ENCODE results near the gene C16orf46. TPM values are rescaled to one million over a fixed set of nuclear protein-coding genes. Genes with fewer than 3 reads are reported as not detected.

The C16orf46 gene
- total RNA-seq, 1 donor from 2014 or later: 1.5 TPM

- no peak for DNase-seq (ENCODE audit: low spot score)
- intact Hi-C loops (cut with DNase I): no loop called here
These were observed 11.8 kb upstream of the C16orf46 start for GRCh38 chr16:81088836-81089235.

GRCh38 chr16:81081014-81081413, 4.0 kb upstream of the C16orf46 start:
- intact Hi-C loops (cut with DNase I): no loop called here
- no peak for DNase-seq (ENCODE audit: low spot score)

DNA sequence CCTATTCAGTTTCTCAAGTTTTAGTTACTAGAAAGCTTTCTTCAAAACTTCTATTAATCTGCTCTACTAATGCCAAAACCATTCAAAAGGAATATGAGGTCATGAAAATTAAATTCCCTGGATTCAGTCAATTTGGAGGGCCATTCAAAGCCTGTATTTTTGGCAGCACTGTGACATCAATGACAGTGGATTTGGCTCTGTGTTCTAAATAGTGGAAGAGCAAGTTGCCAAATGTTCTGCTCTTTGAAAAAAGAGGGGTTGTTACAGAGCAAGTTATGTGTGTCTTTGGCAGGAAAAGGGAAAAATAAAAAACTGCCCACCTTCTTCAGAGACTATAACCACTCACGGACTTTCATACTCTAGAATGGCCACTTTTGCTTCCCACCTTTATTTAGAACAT, 3.2 kb upstream of the C16orf46 start:
- intact Hi-C loops (cut with DNase I): no loop called here
- no peak for DNase-seq (ENCODE audit: low spot score)

DNA sequence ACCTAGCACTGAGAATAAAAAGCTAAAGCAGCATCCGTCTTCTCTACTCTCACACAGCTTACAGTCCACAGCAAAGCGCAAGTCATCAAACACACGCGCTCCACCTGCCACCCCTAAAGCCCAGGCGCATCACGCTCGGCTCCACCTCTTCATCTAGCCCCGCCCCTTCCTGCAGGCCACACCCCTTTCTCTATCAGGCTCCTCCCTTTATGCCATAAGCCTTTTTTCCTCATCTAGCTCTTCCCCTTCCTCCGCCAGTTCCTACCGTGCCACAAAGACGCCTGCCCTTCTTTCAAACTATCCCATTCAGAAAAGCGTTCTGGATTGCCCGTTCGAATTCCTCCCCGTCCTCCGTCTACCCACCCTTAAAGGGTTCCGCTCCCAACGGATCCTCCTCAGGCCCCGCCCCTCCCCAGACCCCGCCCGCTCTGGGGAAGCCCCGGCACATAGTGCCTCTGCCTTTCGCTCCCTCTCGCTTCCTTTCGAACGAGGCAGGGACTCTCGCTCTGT, 417 bp downstream of the C16orf46 start:
- intact Hi-C loops (cut with DNase I): loop anchor here (2.0 kb wide), 1 partner anchor 42 kb away; the partner anchor contains the start of gene ATMIN

DNA sequence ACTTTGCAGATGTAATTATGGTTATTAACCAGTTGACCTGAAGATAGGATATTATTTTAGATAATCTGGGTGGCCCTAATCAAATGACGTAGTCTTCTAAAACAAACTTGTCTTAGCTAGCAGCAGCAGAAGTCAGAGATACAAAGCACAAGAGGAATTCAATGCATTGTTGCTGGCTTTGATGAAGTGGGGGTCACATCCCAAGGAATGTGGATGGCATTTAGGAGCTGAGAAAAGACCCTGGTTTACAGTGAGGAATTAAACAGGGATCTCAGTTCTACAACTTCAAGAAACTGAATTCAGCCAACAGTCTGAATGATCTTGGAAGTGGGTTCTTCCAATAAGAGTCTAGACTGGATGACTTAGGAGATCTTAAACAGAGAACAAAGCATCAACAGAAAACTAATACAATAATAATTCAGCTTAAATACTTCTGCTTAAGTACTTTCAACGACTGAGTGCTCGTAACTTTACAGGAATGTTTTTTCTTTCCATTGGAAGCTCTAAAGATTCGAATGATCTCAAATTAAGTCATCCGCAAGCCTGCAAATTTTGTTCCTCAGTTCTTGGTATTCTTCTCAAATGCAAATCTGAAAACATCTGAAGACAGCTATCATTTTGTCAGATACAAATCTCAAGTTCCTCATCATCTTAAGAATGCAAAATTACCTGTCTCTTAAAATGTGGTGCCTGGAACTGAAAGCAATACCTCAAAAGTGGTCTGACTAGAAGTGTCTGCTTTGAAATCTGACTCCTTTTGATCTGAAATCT, 3.3 kb downstream of the C16orf46 start:
- intact Hi-C loops (cut with DNase I): no loop called here
- no peak for DNase-seq (ENCODE audit: low spot score)

More for the DNA sequence above, 417 bp downstream of the C16orf46 start:
- peak; percentile 95 for DNase-seq (ENCODE audit: low spot score)

- no peak for DNase-seq (ENCODE audit: low spot score)
- intact Hi-C loops (cut with DNase I): no loop called here
These were observed 5.2 kb downstream of the C16orf46 start for GRCh38 chr16:81071805-81072204.

GRCh38 chr16:81070979-81071378, 6.1 kb downstream of the C16orf46 start:
- intact Hi-C loops (cut with DNase I): no loop called here
- no peak for DNase-seq (ENCODE audit: low spot score)

- no peak for DNase-seq (ENCODE audit: low spot score)
- intact Hi-C loops (cut with DNase I): no loop called here
These were observed 8.0 kb downstream of the C16orf46 start for GRCh38 chr16:81069063-81069462.

DNA sequence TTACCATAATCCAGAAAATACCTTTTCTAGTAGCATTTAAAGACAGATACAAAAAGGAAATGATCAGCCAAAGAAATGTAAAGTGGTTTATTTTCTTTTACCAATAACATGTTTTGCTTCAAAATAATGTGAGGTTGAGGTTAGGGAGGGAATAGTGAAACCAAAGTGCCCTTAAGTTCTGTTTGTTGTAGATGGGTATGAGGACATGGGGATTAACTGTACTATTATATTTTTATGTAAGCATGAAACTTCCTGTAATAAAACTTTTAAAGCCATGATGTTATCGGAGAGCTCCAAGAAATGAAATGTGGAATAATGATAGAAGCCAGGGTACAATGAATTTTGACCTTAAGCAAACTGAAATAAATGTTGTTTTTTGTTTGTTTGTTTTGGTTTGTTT, 9.9 kb downstream of the C16orf46 start:
- no peak for DNase-seq (ENCODE audit: low spot score)
- intact Hi-C loops (cut with DNase I): no loop called here

- no peak for DNase-seq (ENCODE audit: low spot score)
- intact Hi-C loops (cut with DNase I): no loop called here
These were observed 10.4 kb downstream of the C16orf46 start for GRCh38 chr16:81066681-81067080.

GRCh38 chr16:81061871-81062608, 15.0 kb downstream of the C16orf46 start:
- no peak for DNase-seq (ENCODE audit: low spot score)

GRCh38 chr16:81061307-81061640, 15.8 kb downstream of the C16orf46 start:
- intact Hi-C loops (cut with DNase I): no loop called here
- DNase-seq (ENCODE audit: low spot score): no peak

More at GRCh38 chr16:81061871-81062608, 15.0 kb downstream of the C16orf46 start:
- intact Hi-C loops (cut with DNase I): no loop called here

DNA sequence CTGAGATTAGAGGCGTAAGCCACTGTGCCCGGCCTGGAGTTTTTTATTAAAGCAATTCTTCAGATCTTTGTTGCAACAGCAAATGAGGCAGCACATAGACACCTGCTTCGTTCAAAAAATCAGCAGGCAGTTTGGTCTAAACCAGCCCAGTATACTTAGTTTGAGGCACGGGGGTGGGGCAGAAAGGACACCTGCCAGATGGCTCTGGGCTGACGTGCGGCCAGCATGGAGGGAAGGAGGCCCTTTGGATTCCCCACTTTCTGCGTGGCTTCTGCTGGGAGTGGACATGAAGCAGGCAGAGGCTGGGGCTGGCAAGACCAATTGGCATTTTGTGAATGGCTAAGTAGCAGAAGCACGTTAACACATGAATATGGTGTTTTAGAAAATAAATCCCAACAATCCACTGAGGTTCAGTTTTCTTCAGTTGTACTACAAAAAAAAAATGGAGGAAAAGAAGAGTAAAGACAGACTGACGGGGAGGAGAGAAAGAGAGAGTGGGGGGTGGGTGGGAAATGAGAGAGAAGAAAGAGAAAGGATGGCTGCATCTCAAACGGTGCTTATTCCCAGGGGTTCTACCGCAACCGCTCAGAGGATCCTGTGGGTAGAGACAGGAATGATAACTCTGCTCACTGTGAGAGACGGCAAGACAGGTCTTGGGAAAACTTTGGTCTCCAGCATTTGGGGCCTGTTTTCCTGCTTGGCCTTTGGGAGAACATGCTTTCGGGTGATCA, 16.3 kb downstream of the C16orf46 start:
- no peak for DNase-seq (ENCODE audit: low spot score)
- intact Hi-C loops (cut with DNase I): no loop called here

GRCh38 chr16:81053761-81054160, 23.3 kb downstream of the C16orf46 start:
- no peak for DNase-seq (ENCODE audit: low spot score)
- intact Hi-C loops (cut with DNase I): no loop called here

GRCh38 chr16:81042821-81043220, 34.2 kb downstream of the C16orf46 start:
- intact Hi-C loops (cut with DNase I): no loop called here
- DNase-seq (ENCODE audit: low spot score): no peak

DNA sequence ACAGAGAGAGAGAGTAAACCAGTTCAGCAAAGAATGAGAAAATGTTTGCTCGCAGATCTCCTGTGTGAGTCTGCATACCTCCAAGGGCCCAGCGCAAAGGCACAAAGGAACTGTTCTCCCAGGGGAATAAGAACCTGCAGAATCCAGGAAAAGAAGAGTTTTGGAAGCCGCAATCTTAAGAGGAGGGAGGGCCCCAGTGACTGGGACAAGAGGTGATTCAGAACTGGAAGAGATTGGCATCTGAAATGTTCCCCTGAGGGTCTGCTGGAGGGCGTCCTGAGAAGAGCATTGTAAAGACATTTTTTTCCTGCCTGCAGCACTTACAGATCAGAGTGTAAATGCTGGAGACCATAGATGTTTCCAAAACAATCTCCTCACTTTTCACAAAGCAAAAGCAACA, 35.3 kb downstream of the C16orf46 start:
- intact Hi-C loops (cut with DNase I): no loop called here
- DNase-seq (ENCODE audit: low spot score): no peak

DNA sequence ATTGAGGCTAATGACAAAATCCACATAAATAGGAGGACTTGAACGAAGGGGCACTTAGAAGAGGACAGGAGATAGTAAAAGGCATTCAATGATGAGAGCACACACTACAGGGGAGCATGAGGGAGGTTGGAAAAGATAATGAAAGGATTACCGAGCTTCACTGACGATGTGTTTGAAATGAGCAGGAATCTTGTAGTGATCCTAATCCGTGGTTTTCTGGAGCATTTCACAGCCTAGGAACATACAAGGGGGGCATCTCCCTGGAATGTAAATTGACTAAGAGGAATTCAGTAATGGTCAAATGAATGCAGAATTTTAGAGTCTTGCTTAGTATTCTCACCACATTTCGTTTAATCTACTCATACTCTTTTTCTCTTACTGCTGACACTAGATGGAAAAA, 36.2 kb downstream of the C16orf46 start:
- no peak for DNase-seq (ENCODE audit: low spot score)
- intact Hi-C loops (cut with DNase I): no loop called here

- intact Hi-C loops (cut with DNase I): no loop called here
These were observed 36.9 kb downstream of the C16orf46 start for GRCh38 chr16:81040131-81040530.

DNA sequence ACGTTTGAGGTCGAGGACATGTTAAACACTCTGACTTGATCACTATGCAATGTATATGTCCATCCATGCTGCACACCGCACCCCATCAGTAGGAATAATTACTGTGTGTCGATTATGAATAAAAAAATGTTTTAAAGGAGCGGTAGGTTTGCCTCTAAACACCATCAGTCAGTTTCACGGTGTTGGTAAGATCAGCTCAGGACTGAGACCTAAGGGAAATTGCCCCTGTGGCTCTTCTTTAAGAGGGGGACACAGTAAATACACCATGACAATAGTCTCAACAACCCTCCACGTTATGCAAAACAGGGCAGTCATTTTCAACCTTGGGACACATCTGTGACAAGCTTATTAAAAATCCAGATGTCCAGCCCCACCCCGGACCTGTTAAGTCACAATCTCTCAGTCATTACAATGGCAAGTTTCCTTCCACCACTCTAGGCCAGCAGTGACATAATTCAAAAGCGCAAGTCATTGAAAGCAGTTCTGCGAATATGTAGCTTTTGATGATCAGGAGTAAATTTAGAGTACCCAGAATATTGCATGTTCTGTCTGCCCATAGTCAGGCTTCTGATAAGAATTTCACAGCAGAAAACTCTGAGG, 40.2 kb downstream of the C16orf46 start:
- DNase-seq (ENCODE audit: low spot score): no peak
- intact Hi-C loops (cut with DNase I): loop anchor here (5.0 kb wide), 2 partner anchors 60 to 145 kb away; partner anchors contain the start of gene GCSH

More at GRCh38 chr16:81040131-81040530, 36.9 kb downstream of the C16orf46 start:
- no peak for DNase-seq (ENCODE audit: low spot score)
